Measurements from ENCODE around the gene PNMA8C.

- TF ChIP-seq, protein P1, sequence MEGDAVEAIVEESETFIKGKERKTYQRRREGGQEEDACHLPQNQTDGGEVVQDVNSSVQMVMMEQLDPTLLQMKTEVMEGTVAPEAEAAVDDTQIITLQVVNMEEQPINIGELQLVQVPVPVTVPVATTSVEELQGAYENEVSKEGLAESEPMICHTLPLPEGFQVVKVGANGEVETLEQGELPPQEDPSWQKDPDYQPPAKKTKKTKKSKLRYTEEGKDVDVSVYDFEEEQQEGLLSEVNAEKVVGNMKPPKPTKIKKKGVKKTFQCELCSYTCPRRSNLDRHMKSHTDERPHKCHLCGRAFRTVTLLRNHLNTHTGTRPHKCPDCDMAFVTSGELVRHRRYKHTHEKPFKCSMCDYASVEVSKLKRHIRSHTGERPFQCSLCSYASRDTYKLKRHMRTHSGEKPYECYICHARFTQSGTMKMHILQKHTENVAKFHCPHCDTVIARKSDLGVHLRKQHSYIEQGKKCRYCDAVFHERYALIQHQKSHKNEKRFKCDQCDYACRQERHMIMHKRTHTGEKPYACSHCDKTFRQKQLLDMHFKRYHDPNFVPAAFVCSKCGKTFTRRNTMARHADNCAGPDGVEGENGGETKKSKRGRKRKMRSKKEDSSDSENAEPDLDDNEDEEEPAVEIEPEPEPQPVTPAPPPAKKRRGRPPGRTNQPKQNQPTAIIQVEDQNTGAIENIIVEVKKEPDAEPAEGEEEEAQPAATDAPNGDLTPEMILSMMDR (IDR thresholded peaks at IDR 0.05) = no peak
- TF ChIP-seq POLR2A (IDR thresholded peaks at IDR 0.05) = no peak
- TF ChIP-seq EP300 (IDR thresholded peaks at IDR 0.05) = no peak
Measured at GRCh38 chr19:46427518-46428045, 1.2 kb downstream of the PNMA8C start.
